Activated T-helper 1 cell treated with anti-CD3 and anti-CD28 coated beads, Interleukin-2, amount 50 U/mL, for 16 hours (primary cell): Measurements from ENCODE around the gene SPSB1.
"Not testable (repeated sequence)": the region's sequence is repeated elsewhere in the genome, so short reads cannot be mapped to it uniquely, and the experiment has no call there.

Experiments used
- DNase-seq, 2 donors: peaks; one replicate each; pipeline ENCODE4 v3.0.0-alpha.2; 2020; ENCODE audit warnings: low read depth in 1 of 2, low spot score in 1 of 2

The SPSB1 gene

DNA sequence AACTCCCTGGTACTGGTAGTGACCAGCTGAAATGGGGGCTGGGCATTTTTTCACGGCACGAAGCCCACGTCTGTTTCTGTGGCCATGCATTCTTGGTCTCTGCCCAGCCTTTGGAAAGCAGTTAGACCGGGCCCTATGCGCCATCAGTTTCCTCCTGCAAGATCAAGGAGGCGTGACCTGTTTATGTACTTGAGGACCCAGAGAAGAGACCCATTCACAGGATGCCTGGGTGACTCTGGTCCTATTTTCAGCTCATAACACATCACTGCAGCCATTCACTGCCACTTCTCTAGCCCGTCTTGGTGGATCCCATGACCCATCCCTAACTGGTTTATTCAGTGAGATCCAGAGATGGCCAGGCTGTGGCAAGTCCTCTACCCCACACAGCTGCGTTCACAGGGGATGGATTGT is 70.4 kb downstream of the SPSB1 start:
- no peak for DNase-seq

DNA sequence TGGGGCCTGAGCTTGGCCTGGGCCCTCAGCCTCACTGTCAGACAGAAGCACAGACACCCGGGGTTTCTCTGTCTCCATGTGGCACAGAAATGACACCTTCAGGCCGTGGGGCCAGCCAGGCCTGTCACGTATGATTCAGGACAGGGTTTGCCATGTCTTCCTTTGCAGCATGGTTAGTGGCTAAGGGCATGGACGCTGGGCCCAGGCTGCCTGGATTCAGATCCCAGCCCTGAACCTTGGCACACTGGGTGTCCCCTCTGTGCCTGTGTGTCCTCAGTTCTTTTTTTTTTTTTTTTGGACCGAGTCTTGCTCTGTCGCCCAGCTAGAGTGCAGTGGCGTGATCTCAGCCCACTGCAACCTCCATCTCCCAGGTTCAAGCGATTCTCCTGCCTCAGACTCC is 73.6 kb downstream of the SPSB1 start:
- DNase-seq, result no peak

DNA sequence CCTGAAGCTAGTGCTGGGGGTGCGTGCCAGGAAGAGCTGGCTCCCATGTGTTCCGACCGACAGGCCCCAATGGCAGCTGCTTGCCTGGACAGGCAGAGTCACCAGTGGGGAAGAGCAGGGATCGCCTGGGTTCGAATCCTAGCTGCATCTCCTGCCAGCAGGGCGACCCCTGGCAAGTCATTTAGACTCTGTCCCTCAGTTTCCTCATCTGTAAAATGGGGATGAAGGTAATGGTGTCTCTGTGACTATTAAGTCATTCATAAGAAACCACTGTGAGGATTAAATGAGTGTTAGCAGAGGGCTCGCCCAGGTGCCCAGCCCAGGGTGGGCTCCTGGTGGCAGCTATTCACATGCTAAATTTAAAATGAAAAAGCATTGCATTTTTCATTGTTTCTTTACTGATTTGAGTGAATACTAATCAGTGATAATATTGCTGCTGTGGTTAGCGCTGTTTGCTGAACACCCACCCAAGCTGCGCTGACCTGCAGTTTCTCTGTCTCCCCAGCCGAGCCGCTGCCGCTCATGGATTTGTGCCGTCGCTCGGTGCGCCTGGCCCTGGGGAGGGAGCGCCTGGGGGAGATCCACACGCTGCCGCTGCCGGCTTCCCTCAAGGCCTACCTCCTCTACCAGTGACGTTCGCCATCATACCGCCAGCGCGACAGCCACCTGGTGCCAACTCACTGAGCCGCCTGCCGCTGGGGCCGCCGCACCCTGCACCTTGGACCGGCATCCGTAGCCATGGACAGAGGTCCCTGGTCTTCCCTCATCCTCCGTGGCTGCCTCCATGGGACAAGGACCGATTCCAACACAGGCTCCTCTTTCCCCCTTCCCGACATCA is 74.5 kb downstream of the SPSB1 start:
- DNase-seq, result no peak

DNA sequence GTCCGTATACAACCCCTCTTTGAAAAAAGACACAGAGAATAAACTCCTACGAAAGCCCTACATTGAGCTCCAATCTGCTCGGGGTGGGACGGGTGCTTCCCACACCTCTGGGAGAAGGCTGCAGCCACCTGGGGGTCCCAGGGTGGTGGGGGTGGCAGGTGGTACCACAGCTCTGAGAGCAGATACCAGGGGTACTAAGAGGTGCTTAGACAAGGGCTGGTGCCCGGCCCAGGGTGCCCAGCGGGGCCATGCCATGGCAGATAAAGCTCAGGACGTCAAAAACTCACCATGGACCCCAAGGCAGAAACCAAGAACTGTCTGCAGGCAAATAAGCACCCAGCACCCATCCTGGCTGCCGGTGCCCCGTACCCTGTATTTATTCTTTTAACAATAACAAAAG is 75.1 kb downstream of the SPSB1 start:
- DNase-seq, result no peak

DNA sequence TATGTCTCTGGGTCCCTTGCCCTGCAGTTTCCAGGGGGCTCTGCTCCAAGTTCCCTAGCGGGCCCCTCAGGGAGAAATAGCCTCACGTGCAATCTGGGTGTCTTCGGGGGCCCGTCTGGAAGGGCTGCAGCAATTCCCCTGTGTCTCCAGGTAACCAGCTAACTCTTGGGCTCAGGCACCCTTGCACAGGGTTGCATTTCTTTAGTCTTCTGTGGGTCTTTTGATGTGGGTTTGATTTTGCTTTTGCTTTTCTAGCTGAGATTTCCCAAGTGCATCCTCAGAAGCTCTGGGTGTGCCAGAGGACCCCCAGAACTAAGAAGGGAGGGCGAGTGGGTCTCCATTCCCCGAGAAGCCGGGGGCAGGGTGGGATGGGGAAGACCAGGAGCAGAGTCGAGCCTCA is 75.7 kb downstream of the SPSB1 start:
- DNase-seq, result no peak

DNA sequence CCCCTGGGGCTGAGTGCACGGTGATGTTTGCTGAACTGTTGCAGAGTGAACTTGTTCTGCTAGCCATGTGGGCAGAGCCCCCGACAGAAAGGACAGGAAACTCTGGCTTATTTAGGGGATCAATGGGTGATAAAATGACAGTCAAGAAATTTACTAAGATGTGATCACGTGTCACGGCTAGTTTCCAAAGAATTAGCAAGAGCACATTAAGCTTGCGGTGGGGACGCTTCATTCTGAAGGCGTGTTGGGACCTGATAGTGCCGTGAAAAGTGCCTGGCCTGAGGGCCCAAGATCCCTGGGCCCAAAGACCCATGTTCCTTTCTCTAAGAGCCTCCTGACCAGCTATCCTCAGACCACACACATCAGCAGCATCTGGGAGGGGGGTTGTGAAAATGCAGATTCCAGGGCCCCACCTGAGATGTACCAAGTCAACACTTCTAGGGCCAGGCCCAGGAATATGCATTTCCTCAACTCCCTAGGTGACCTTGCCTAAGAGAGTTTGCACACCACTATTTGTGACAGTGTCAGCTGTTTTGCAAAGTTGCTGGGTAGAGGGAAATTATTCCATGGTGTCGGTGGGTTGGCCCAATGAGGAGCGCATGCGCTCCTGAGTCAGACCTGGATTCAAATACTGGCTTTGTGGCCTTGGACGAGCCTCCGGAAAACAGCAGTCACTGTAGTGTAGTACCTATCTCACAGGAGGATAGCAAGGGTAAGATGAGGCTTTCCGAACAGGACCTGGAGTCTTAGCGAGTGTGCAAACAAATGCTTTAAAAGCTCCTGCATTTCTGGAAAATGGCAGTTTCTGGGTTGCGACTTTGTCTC is 77.5 kb downstream of the SPSB1 start:
- DNase-seq, result no peak

DNA sequence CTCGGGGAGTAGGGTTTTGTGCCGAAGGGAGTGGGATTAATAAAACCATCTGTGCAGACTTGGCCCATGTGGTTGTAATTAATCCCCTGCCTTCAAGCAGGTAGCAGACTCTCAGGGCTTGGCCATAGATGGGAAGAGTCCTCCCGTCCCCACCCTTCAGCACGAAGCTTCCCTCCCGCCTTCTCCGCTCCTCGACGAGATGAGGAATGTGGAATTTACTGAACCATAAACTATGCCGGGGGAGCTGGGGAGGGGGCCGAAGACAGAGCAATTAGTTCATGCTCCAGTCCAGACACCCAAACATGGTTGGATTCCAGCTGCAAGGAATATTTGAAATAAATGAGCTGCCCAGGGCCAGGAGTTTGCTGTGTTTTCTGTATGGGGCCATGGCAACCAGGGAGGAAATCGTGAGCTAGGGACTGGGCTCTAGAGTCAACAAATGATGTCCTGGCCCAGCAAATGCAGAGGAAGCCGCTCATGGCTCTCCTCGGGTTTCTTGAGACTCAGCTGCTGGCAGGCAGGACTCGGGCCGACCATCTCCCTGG is 78.8 kb downstream of the SPSB1 start:
- no peak for DNase-seq

DNA sequence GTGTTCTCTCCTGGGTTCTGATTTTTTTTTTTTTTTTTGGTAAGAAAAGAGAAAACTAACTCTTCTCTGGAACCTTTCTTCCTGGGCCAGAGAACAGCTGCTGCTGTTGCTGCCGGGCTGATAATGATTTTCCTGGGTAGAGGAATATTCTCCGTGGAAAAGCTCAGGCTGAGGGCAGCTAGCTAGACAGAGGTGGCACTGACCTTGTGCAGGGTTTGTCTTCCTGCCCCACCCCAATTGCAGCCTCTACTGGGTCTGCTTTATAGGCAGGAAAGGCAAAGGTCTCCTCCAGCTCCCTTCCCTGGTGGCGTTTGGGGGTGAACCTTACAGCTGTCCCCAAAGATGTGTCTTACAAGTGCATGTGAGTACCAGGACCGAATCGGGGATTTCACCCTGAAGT is 79.3 kb downstream of the SPSB1 start:
- DNase-seq, result no peak

DNA sequence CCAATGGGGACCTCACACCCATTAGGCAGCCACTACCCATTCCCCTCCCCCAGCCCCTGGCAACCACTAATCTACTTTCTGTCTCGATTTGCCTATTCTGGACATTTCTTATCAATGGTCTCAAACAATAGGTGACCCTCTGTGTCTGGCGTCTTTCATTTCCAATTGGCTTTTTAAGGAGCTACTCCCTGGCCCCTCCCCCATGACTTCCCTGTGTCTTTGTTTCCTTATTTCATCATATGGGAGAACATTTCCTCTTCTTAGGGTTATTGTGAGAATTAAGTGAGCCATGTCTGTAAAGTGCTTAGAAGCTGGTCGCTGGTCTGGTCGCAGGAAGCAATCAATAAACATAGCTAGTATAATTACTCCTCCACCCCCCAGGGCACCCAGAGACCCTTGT is 80.9 kb downstream of the SPSB1 start:
- no peak for DNase-seq

DNA sequence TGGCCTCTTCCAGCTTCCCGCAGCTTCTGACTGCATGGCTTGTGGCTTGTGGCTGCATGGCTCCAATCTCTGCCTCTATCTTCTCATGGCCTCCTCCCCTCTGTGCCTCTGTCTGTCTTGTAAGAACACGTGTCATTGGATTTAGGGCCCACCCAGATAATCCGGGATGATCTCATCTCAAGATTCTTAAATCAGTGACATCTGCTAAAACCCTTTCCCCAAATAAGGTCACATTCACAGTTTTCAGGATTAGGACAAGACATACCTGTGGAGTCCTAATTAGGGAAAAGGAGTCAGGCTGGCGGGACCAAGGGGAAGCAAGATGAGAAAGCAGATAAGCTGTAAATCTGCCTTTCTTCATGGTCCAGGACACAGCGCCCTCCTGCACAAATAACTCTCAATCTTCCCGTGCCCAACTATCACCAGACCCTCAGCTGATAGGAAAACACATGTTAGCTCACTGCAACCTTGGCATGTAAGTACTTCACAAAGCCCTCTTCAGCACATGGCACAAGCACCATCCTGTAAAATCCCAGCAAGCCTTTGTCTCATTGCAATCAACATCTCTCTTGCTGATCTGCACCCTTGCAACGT is 82.2 kb downstream of the SPSB1 start:
- DNase-seq, result no peak

DNA sequence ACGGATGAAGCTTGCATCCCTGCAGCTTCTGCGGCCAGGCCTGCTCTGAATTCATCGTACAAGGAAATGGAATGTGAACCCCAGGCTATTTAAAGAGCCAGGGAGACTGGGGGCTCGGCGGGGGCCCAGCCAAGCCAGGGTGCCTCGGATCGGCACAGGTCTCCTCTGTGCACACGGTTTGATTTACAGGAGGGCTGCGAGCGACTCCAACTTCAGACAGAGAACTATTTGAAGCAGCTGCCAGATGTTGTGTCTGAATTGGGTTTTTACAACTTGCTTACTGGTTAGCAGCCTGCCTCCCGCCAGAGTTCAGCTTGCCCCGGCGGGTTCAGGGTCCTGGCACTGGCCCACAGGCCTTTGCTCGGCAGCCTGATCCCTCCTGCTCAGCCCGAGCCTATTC is 83.2 kb downstream of the SPSB1 start:
- no peak for DNase-seq

DNA sequence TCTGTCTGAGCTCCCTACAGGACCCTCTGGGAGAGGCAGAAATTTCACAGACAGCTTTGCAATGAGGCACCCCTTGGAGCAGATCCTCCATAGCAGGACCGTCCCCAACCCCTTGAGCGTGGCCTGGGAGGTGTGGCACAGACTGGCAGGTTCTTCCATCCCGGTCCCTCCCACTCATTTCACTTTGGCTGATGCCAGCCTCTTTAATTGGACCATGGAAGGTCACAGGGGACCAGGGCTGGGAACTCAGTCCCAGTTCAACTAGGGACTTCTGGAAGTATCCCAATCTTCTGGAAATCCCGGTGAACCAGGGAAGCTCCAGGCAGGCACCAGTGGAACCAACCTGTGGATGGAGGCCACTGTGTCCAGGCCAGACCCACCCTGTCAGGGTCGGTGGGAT is 83.7 kb downstream of the SPSB1 start:
- DNase-seq, result no peak

DNA sequence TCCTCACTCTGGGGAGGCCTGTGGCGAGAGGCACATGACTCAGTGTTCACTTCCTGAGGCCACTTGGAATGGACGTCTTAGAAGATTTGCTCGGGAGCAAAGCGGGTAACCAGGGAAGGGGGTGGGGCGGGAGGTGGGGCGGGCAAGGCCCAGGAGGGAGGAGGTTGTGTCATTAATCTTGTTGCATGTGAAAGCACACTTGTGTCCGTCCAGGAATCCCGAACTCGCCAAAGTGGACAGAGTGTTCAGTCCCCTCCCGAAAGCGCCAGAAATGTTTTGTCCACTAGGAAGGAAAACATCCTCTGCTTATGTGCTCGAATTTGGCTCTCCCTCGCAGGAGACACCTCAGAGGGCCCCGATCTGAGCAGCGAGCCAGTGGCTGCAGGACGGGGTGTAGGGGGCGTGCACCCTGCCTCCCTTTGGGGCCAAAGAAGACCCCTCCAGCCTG is 84.2 kb downstream of the SPSB1 start:
- DNase-seq, result no peak

DNA sequence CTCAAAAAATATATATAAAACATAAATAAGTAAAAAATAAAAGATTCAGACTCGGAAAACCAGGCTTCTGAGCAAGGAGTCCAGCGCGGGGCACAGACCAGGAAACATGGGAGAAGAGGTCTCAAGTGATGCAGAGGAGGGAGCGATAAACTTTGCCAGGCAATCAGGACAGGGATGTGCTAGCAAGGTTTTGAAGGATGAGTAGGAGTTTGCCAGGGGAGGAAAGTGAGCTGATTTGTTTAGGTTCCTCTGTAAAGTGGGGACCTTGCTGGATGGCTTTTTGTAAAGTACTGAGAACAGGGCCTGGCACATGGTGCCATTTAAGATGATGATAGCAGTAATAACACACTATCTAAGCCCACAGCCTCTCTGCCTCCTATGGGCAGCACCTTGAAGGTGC is 86.1 kb downstream of the SPSB1 start:
- no peak for DNase-seq

DNA sequence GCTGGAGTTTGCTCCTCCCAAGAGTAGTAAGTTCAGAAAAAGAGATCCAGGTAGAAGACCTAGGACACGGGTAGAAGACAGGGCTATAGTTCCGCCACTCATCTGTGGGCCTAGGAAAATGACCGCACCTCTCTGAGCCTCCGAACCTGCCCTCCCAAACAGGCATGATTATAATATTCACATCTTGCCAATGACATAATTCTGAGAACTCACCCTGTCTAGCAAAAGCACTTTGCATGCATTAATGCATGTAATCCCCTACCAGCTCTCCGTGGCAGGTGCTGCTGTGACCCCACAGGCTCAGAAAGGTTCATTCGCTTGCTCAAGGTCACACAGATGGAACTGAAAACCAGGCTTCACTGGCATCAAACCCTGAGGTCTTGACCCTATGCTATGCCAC is 88.0 kb downstream of the SPSB1 start:
- no peak for DNase-seq

DNA sequence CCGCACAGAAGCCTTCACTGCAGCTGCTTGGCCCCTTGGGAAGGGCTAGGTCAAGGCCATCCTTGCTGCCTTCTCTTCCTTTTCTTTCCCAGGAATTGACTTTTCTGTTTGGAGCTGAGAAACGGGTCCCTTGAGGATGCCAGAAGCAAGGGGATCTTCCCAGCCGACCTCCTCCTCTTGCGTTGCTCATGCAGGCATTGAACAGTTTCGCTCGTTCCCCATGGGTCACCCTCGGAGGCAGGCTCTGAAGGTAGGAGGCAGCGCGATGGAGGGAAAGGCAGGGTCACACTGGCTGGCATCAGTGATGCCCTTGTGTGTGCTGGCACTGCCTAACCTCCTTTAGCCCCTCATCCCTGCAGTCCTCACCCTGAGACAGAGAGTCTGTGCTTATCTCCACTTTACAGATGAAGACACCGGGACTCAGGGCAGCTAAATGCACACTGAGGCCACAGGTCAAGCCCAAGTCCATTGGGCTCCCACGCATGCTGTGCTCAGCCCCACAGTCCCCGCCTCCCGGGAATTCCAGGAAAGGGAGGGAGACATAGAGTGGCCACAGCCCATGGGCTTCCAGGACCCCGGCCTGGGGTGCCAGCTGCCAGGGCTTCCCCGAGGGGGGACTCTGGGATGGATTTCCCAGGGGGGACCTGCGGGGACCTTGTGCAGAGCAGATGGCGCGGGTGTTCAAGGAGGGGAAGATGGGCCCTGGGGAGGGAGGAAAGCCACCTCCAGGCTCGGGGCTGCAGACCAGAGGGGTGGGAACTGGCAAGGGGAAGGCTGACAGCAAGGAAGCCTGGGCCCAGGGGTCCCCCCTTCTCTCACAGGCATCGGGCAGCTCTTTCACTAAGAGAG is 90.2 kb downstream of the SPSB1 start:
- DNase-seq, result no peak

DNA sequence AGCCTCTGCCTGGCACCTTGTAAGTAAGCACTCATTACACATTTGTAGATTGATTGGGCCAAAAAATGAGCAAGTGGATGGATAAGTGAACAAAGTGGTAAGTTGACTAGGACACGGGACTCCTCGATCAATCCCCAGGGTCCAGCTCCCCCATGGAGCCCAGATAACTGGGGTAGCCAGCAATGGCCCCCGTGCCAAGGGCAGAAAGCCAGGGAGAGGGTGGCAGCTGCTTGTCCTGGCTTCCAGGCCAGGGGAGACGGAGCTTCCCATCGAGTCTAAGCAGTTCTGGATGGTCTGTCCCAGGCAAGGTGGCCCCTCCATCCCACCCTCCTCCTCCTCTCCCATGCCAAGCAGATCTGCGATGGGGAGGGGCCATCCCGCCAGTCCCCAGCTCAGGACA is 91.4 kb downstream of the SPSB1 start:
- no peak for DNase-seq

DNA sequence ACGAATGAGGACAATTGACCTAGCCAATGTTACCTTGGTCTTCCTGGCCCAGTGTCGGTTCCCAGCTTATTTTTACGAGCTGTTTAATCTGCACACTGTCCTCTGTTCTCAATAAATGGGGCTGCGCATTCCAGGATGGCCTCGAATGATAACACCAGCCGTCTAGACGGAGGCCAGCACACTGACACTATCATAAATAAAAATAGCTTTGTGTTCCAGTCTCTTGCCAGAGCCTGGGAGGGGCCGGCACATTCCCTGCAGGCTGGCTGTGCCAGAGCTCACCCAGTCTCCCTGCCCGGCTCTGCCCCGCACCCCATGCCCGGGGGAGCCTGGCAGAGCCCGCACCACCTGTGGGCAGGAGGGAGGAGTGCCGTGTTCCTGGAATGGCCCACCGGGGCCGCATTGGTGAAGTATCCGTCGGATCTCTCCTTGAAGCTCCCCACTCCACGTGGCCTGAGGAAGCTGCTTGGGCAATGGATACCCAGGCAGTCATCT is 92.1 kb downstream of the SPSB1 start:
- no peak for DNase-seq

DNA sequence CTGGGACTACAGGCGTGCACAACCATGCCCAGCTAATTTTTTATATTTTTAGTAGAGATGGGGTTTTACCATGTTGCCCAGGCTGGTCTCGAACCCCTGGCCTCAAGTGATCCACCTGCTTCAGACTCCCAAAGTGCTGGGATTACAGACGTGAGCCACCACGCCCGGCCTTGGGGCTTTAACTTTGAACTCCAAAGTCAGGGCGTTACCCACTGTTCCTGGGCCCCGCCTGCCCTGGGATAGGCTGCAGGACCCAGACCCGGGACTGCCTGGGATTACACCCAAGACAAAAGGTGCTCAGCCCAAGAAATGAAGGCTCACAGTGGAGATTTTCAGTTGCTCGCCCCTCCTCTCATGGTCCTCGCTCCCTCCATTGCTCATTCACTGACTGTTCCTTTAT is 92.7 kb downstream of the SPSB1 start:
- DNase-seq, result not testable (repeated sequence)

DNA sequence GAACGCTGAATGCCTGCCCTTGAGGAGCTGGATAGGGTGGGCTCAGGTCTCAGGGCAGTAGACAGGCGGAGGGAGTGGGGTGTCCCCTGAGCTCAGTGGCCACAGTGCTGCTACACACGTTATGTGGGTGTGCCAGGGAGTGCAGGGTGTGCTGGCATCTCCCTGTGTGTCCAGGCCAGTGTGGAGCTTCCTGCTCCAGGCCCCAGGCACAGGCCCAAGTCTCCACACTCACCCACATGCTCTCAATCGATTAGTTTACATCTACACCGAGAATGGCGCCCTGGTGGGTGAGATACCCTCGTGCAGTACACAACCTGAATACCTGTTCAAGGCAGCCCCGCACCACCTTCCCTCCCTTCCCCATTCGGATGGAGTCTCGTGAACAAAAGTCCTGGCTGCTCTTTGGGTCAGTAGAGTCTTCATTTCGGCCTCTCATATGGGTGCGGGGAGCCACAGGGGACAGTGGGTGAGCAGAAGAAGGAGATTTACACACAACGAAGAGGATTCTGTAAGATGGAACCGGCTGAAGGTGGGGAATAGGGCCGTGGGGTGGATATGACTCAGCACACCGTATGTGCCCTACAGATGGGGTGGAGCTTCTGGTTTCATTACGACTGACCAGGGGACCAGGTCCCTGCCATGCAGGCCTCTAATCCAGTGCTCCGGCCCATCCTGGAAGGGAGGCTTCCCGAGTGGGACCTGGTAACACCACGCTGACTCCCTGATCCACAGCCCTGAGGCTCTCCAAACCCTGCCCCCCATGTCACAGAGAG is 93.3 kb downstream of the SPSB1 start:
- DNase-seq, result no peak
